HepG2 (cell line): ENCODE data around the gene DSG2. TPM values are rescaled to one million over a fixed set of nuclear protein-coding genes. Genes with fewer than 3 reads are reported as not detected.

ENCODE experiments used
- HNF4A ChIP-seq: sonication (generic); formaldehyde crosslinking; IDR thresholded peaks from 2 replicates; pipeline ENCODE4 v1.4.0; 2020; ENCODE audit warnings: missing genetic modification reagents
- IRF2 ChIP-seq: IDR thresholded peaks from 2 replicates; pipeline ENCODE4 v1.6.1; 2018; ENCODE audit warnings: missing genetic modification reagents, missing compliant biosample characterization
- IRX3 ChIP-seq: sonication (generic); formaldehyde crosslinking; IDR thresholded peaks from 2 replicates; pipeline ENCODE4 v1.8.1; 2023; ENCODE audit warnings: mild to moderate bottlenecking, low read depth, missing genetic modification reagents, borderline replicate concordance
- KLF13 ChIP-seq: sonication (generic); formaldehyde crosslinking; IDR thresholded peaks from 2 replicates; pipeline ENCODE4 v1.4.0; 2020; ENCODE audit warnings: mild to moderate bottlenecking, missing genetic modification reagents
- NFYB ChIP-seq: sonication (generic); formaldehyde crosslinking; IDR thresholded peaks from 2 replicates; pipeline ENCODE4 v1.4.0; 2020; ENCODE audit warnings: missing genetic modification reagents
- SOX5 ChIP-seq: IDR thresholded peaks from 2 replicates; pipeline ENCODE4 v1.6.1; 2016; ENCODE audit warnings: borderline replicate concordance
- STAT6 ChIP-seq: sonication (generic); formaldehyde crosslinking; IDR thresholded peaks from 2 replicates; pipeline ENCODE4 v1.4.0; 2020; ENCODE audit warnings: missing genetic modification reagents, mild to moderate bottlenecking, borderline replicate concordance
- TBX2 ChIP-seq: sonication (generic); formaldehyde crosslinking; IDR thresholded peaks from 2 replicates; pipeline ENCODE4 v1.5.0; 2020; ENCODE audit warnings: missing genetic modification reagents, mild to moderate bottlenecking, borderline replicate concordance
- WIZ ChIP-seq: sonication (generic); formaldehyde crosslinking; IDR thresholded peaks from 2 replicates; pipeline ENCODE4 v1.5.1; 2020; ENCODE audit warnings: mild to moderate bottlenecking, missing genetic modification reagents
- XBP1 ChIP-seq: sonication (generic); formaldehyde crosslinking; IDR thresholded peaks from 2 replicates; pipeline ENCODE4 v1.5.0; 2020; ENCODE audit warnings: missing genetic modification reagents
- ZBED4 ChIP-seq: sonication (generic); formaldehyde crosslinking; IDR thresholded peaks from 2 replicates; pipeline ENCODE4 v1.4.0; 2020; ENCODE audit warnings: missing genetic modification reagents, borderline replicate concordance
- ZBTB20 ChIP-seq: sonication (generic); formaldehyde crosslinking; IDR thresholded peaks from 2 replicates; pipeline ENCODE4 v1.8.1; 2023; ENCODE audit warnings: missing genetic modification reagents, low read depth, mild to moderate bottlenecking, borderline replicate concordance
- ZFYVE20 ChIP-seq: sonication (generic); formaldehyde crosslinking; IDR thresholded peaks from 2 replicates; pipeline ENCODE4 v1.8.0; 2023; ENCODE audit warnings: low read depth, mild to moderate bottlenecking, moderate library complexity, missing genetic modification reagents, borderline replicate concordance
- ZMYM2 ChIP-seq: sonication (generic); formaldehyde crosslinking; IDR thresholded peaks from 2 replicates; pipeline ENCODE4 v1.8.0; 2022; ENCODE audit warnings: mild to moderate bottlenecking, missing genetic modification reagents
- ZNF432 ChIP-seq: sonication (generic); formaldehyde crosslinking; IDR thresholded peaks from 2 replicates; pipeline ENCODE4 v1.5.0; 2020; ENCODE audit warnings: missing genetic modification reagents, mild to moderate bottlenecking, borderline replicate concordance
- ZSCAN31 ChIP-seq: sonication (generic); formaldehyde crosslinking; IDR thresholded peaks from 2 replicates; pipeline ENCODE4 v1.5.0; 2020; ENCODE audit warnings: low read depth, mild to moderate bottlenecking, missing genetic modification reagents
- polyA plus RNA-seq, 8 experiments: library from polyadenylated mRNA; depleted of rRNA in 3 of 8; stranded (reverse) in 7 of 8; unstranded in 1 of 8; fragments of >200 nt; fragmentation: Illumina TruSeq in 4 of 8; extraction: Trizol in 4 of 8; gene quantifications; 2 replicates each; pipeline versions ENCODE4 v1.2.1 to v1.2.3, GENCODE V29; 2011 to 2016; ENCODE audit warnings: low read depth in 4 of 8, missing spikeins in 1 of 8, mixed read lengths in 1 of 8; ENCODE audit not compliant: insufficient read depth in 1 of 8
- total RNA-seq, 5 experiments: library from RNA; depleted of rRNA; stranded (reverse); fragments of >200 nt; fragmentation: Illumina TruSeq; extraction: Trizol; gene quantifications; 2 replicates each; pipeline ENCODE4 v1.2.3, GENCODE V29; 2016; ENCODE audit warnings: low read depth in 1 of 5
- TF ChIP-seq, protein P1 (sequence below): sonication (generic); formaldehyde crosslinking; IDR thresholded peaks from 2 replicates; pipeline ENCODE4 v1.4.0; 2020; ENCODE audit warnings: missing genetic modification reagents
- TF ChIP-seq, protein P2 (sequence below): sonication (generic); formaldehyde crosslinking; IDR thresholded peaks from 2 replicates; pipeline ENCODE4 v1.8.0; 2023; ENCODE audit warnings: mild to moderate bottlenecking, missing genetic modification reagents

DSG2 gene
- total and polyA plus RNA-seq, 2 of the 13 experiments (the other 11 are each of a cell fraction or from before 2014, with no cell fraction given), result 23.3 to 66.7 TPM

- peak; percentile 15; the same call in 1 of the 2 replicates for TF ChIP-seq SOX5 (CRISPR knock-in tag)
- TF ChIP-seq NFYB (CRISPR knock-in tag), result no peak
- TF ChIP-seq, protein P1, sequence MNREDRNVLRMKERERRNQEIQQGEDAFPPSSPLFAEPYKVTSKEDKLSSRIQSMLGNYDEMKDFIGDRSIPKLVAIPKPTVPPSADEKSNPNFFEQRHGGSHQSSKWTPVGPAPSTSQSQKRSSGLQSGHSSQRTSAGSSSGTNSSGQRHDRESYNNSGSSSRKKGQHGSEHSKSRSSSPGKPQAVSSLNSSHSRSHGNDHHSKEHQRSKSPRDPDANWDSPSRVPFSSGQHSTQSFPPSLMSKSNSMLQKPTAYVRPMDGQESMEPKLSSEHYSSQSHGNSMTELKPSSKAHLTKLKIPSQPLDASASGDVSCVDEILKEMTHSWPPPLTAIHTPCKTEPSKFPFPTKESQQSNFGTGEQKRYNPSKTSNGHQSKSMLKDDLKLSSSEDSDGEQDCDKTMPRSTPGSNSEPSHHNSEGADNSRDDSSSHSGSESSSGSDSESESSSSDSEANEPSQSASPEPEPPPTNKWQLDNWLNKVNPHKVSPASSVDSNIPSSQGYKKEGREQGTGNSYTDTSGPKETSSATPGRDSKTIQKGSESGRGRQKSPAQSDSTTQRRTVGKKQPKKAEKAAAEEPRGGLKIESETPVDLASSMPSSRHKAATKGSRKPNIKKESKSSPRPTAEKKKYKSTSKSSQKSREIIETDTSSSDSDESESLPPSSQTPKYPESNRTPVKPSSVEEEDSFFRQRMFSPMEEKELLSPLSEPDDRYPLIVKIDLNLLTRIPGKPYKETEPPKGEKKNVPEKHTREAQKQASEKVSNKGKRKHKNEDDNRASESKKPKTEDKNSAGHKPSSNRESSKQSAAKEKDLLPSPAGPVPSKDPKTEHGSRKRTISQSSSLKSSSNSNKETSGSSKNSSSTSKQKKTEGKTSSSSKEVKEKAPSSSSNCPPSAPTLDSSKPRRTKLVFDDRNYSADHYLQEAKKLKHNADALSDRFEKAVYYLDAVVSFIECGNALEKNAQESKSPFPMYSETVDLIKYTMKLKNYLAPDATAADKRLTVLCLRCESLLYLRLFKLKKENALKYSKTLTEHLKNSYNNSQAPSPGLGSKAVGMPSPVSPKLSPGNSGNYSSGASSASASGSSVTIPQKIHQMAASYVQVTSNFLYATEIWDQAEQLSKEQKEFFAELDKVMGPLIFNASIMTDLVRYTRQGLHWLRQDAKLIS (CRISPR knock-in tag), result no peak
- TF ChIP-seq ZNF432 (CRISPR knock-in tag), result no peak
- TF ChIP-seq IRF2 (CRISPR knock-in tag), result 0 out of 2 replicates have a peak, but pooled peaks have one; percentile 53
- TF ChIP-seq, protein P2, sequence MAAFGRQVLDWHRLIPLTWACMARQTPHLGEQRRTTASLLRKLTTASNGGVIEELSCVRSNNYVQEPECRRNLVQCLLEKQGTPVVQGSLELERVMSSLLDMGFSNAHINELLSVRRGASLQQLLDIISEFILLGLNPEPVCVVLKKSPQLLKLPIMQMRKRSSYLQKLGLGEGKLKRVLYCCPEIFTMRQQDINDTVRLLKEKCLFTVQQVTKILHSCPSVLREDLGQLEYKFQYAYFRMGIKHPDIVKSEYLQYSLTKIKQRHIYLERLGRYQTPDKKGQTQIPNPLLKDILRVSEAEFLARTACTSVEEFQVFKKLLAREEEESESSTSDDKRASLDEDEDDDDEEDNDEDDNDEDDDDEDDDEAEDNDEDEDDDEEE (CRISPR knock-in tag), result no peak
- no peak for TF ChIP-seq STAT6 (CRISPR knock-in tag)
- peak; percentile 66; the same call in 1 of the 2 replicates for TF ChIP-seq TBX2
- TF ChIP-seq KLF13 (CRISPR knock-in tag), result no peak
- no peak for TF ChIP-seq WIZ
- no peak for TF ChIP-seq ZFYVE20
- TF ChIP-seq ZSCAN31 (CRISPR knock-in tag), result no peak
- TF ChIP-seq ZBTB20 (CRISPR knock-in tag), result no peak
- TF ChIP-seq HNF4A (CRISPR knock-in tag), result peak; percentile 90
- no peak for TF ChIP-seq ZBED4
- TF ChIP-seq XBP1 (CRISPR knock-in tag), result no peak
- TF ChIP-seq IRX3 (CRISPR knock-in tag), result no peak
- peak; percentile 89 for TF ChIP-seq ZMYM2 (CRISPR knock-in tag)
Observed at GRCh38 chr18:31558567-31558966, 60.6 kb downstream of the DSG2 start (continued).
